ENCODE results near the gene CREB5.

CREB5 gene

GRCh38 chr7:28423112-28423511, 10.8 kb downstream of the CREB5 start:
- FAIRE-seq (no peak), DNase-seq (ENCODE audit: insufficient read length) (no peak)
- no peak for TF ChIP-seq POLR2AphosphoS5 (IDR thresholded peaks at IDR 0.05; ENCODE audit: low read depth, low read length)
- TF ChIP-seq POLR2A (IDR thresholded peaks at IDR 0.05; ENCODE audit: low read depth, low read length): no peak
- TF ChIP-seq TAF1 (IDR thresholded peaks at IDR 0.05; ENCODE audit: borderline replicate concordance, low read depth, low read length): no peak

- no peak for DNase-seq (ENCODE audit: insufficient read length)
- no peak for TF ChIP-seq POLR2A (IDR thresholded peaks at IDR 0.05; ENCODE audit: low read depth, low read length)
- TF ChIP-seq POLR2AphosphoS5 (IDR thresholded peaks at IDR 0.05; ENCODE audit: low read depth, low read length): no peak
- no peak for FAIRE-seq
Observed at GRCh38 chr7:28423918-28424514, 11.7 kb downstream of the CREB5 start.

GRCh38 chr7:28425496-28425895, 13.2 kb downstream of the CREB5 start:
- no peak for FAIRE-seq
- TF ChIP-seq POLR2A (IDR thresholded peaks at IDR 0.05; ENCODE audit: low read depth, low read length): no peak
- no peak for TF ChIP-seq TAF1 (IDR thresholded peaks at IDR 0.05; ENCODE audit: borderline replicate concordance, low read depth, low read length)
- no peak for DNase-seq (ENCODE audit: insufficient read length)

- TF ChIP-seq POLR2A (IDR thresholded peaks at IDR 0.05; ENCODE audit: low read depth, low read length) (no peak), TAF1 (IDR thresholded peaks at IDR 0.05; ENCODE audit: borderline replicate concordance, low read depth, low read length) (no peak)
- FAIRE-seq: no peak
Observed at GRCh38 chr7:28427236-28427635, 14.9 kb downstream of the CREB5 start.

GRCh38 chr7:28430616-28431015, 18.3 kb downstream of the CREB5 start:
- no peak for DNase-seq (ENCODE audit: insufficient read length)
- no peak for FAIRE-seq
- TF ChIP-seq POLR2A (IDR thresholded peaks at IDR 0.05; ENCODE audit: low read depth, low read length) (no peak), TAF1 (IDR thresholded peaks at IDR 0.05; ENCODE audit: borderline replicate concordance, low read depth, low read length) (no peak), POLR2AphosphoS5 (IDR thresholded peaks at IDR 0.05; ENCODE audit: low read depth, low read length) (no peak)

More at GRCh38 chr7:28427236-28427635, 14.9 kb downstream of the CREB5 start:
- DNase-seq (ENCODE audit: insufficient read length): no peak

- TF ChIP-seq POLR2A (IDR thresholded peaks at IDR 0.05; ENCODE audit: low read depth, low read length) (no peak), POLR2AphosphoS5 (IDR thresholded peaks at IDR 0.05; ENCODE audit: low read depth, low read length) (no peak), TAF1 (IDR thresholded peaks at IDR 0.05; ENCODE audit: borderline replicate concordance, low read depth, low read length) (no peak)
- DNase-seq (ENCODE audit: insufficient read length) (no peak), FAIRE-seq (no peak)
Observed at GRCh38 chr7:28432105-28432504, 19.8 kb downstream of the CREB5 start.

- FAIRE-seq: no peak
- TF ChIP-seq TAF1 (IDR thresholded peaks at IDR 0.05; ENCODE audit: borderline replicate concordance, low read depth, low read length) (no peak), POLR2AphosphoS5 (IDR thresholded peaks at IDR 0.05; ENCODE audit: low read depth, low read length) (no peak), POLR2A (IDR thresholded peaks at IDR 0.05; ENCODE audit: low read depth, low read length) (no peak)
Observed at GRCh38 chr7:28433039-28433438, 20.7 kb downstream of the CREB5 start.

GRCh38 chr7:28433699-28434219, 21.4 kb downstream of the CREB5 start:
- no peak for TF ChIP-seq TAF1 (IDR thresholded peaks at IDR 0.05; ENCODE audit: borderline replicate concordance, low read depth, low read length)
- no peak for TF ChIP-seq POLR2A (IDR thresholded peaks at IDR 0.05; ENCODE audit: low read depth, low read length)
- TF ChIP-seq POLR2AphosphoS5 (IDR thresholded peaks at IDR 0.05; ENCODE audit: low read depth, low read length): no peak
- DNase-seq (ENCODE audit: insufficient read length): no peak
- no peak for FAIRE-seq

More at GRCh38 chr7:28433039-28433438, 20.7 kb downstream of the CREB5 start:
- DNase-seq (ENCODE audit: insufficient read length): no peak

GRCh38 chr7:28434510-28434909, 22.2 kb downstream of the CREB5 start:
- FAIRE-seq: no peak
- no peak for DNase-seq (ENCODE audit: insufficient read length)
- TF ChIP-seq TAF1 (IDR thresholded peaks at IDR 0.05; ENCODE audit: borderline replicate concordance, low read depth, low read length) (no peak), POLR2AphosphoS5 (IDR thresholded peaks at IDR 0.05; ENCODE audit: low read depth, low read length) (no peak)

- FAIRE-seq: no peak
- DNase-seq (ENCODE audit: insufficient read length): no peak
- TF ChIP-seq POLR2A (IDR thresholded peaks at IDR 0.05; ENCODE audit: low read depth, low read length) (no peak), TAF1 (IDR thresholded peaks at IDR 0.05; ENCODE audit: borderline replicate concordance, low read depth, low read length) (no peak), POLR2AphosphoS5 (IDR thresholded peaks at IDR 0.05; ENCODE audit: low read depth, low read length) (no peak)
Observed at GRCh38 chr7:28435152-28435551, 22.8 kb downstream of the CREB5 start.

GRCh38 chr7:28435732-28436378, 23.5 kb downstream of the CREB5 start:
- TF ChIP-seq POLR2AphosphoS5 (IDR thresholded peaks at IDR 0.05; ENCODE audit: low read depth, low read length): no peak
- TF ChIP-seq TAF1 (IDR thresholded peaks at IDR 0.05; ENCODE audit: borderline replicate concordance, low read depth, low read length): no peak
- no peak for TF ChIP-seq POLR2A (IDR thresholded peaks at IDR 0.05; ENCODE audit: low read depth, low read length)
- DNase-seq (ENCODE audit: insufficient read length): no peak
- FAIRE-seq: no peak

- DNase-seq (ENCODE audit: insufficient read length): no peak
- FAIRE-seq: no peak
Observed at GRCh38 chr7:28440055-28440601, 27.8 kb downstream of the CREB5 start.

More at GRCh38 chr7:28440055-28440601, 27.8 kb downstream of the CREB5 start:
- TF ChIP-seq POLR2AphosphoS5 (IDR thresholded peaks at IDR 0.05; ENCODE audit: low read depth, low read length): no peak
- no peak for TF ChIP-seq POLR2A (IDR thresholded peaks at IDR 0.05; ENCODE audit: low read depth, low read length)
- no peak for TF ChIP-seq TAF1 (IDR thresholded peaks at IDR 0.05; ENCODE audit: borderline replicate concordance, low read depth, low read length)

Data from GM12892 (cell line).